NK-92 (cell line): Measurements from ENCODE around the gene FHAD1.

ENCODE experiments used
- DNase-seq: peaks from one replicate; lab custom pipeline; 2025; ENCODE audit not compliant: unreplicated experiment; lab: John Stamatoyannopoulos, UW

Gene FHAD1

GRCh38 chr1:15246960-15247614, at the start of gene FHAD1:
Gene FHAD1, plus strand, starts transcription at chr1:15247223. Its CDS starts 4,562 bp downstream, at chr1:15251785.
- DNase-seq = no peak

- no peak for DNase-seq
These were observed 49.2 kb upstream of the FHAD1 start for GRCh38 chr1:15197591-15198447.

GRCh38 chr1:15198684-15199083, 48.3 kb upstream of the FHAD1 start:
- DNase-seq = no peak

GRCh38 chr1:15201221-15201620, 45.8 kb upstream of the FHAD1 start:
- no peak for DNase-seq

- DNase-seq = no peak
These were observed 45.0 kb upstream of the FHAD1 start for GRCh38 chr1:15201849-15202551.

- no peak for DNase-seq
These were observed 42.1 kb upstream of the FHAD1 start for GRCh38 chr1:15204931-15205330.

GRCh38 chr1:15205586-15206346, 41.3 kb upstream of the FHAD1 start:
- no peak for DNase-seq

- DNase-seq = no peak
These were observed 40.5 kb upstream of the FHAD1 start for GRCh38 chr1:15206418-15207030.

GRCh38 chr1:15207031-15207828, 39.8 kb upstream of the FHAD1 start:
- DNase-seq = no peak

- DNase-seq = no peak
These were observed 39.1 kb upstream of the FHAD1 start for GRCh38 chr1:15207829-15208429.

GRCh38 chr1:15210651-15211375, 36.2 kb upstream of the FHAD1 start:
- no peak for DNase-seq

- no peak for DNase-seq
These were observed 35.6 kb upstream of the FHAD1 start for GRCh38 chr1:15211424-15211823.

GRCh38 chr1:15212216-15212953, 34.6 kb upstream of the FHAD1 start:
- DNase-seq = no peak

GRCh38 chr1:15212954-15213291, 34.1 kb upstream of the FHAD1 start:
- no peak for DNase-seq

- DNase-seq = no peak
These were observed 33.6 kb upstream of the FHAD1 start for GRCh38 chr1:15213341-15213821.

GRCh38 chr1:15214527-15214926, 32.5 kb upstream of the FHAD1 start:
- DNase-seq = no peak

- DNase-seq = no peak
These were observed 31.9 kb upstream of the FHAD1 start for GRCh38 chr1:15215116-15215515.

- no peak for DNase-seq
These were observed 29.4 kb upstream of the FHAD1 start for GRCh38 chr1:15217654-15218053.
